Stimulated activated memory B cell treated with anti-CD40 and anti-IgM and Interleukin-4, amounts not matched to agents 10 μg/mL and 1 μg/mL and 100 μg/mL, for 72 hours (primary cell): ENCODE results near the gene MOGAT1.
"Not testable (repeated sequence)": the region's sequence is repeated elsewhere in the genome, so short reads cannot be mapped to it uniquely, and the experiment has no call there.

Experiments
- ATAC-seq: fragments of 150-1000 bp; cut with Tn5 transposase; 2 replicates; pipeline ENCODE4 v1.10.0; 2021
- H3K27ac Mint-ChIP-seq: one replicate; pipeline ENCODE4 v1.8.0; 2022; ENCODE audit warnings: mild to moderate bottlenecking, mixed read lengths
- H3K27me3 Mint-ChIP-seq: one replicate; pipeline ENCODE4 v1.8.0; 2022; ENCODE audit warnings: mixed read lengths
- H3K36me3 Mint-ChIP-seq: one replicate; pipeline ENCODE4 v1.8.0; 2022; ENCODE audit warnings: mixed read lengths
- H3K4me1 Mint-ChIP-seq: one replicate; pipeline ENCODE4 v1.8.0; 2022; ENCODE audit warnings: mixed read lengths
- H3K4me3 Mint-ChIP-seq: one replicate; pipeline ENCODE4 v1.8.0; 2022; ENCODE audit warnings: mild to moderate bottlenecking, moderate library complexity, mixed read lengths
- H3K9me3 Mint-ChIP-seq: one replicate; pipeline ENCODE4 v1.8.0; 2022; ENCODE audit warnings: mixed read lengths

Gene MOGAT1

DNA sequence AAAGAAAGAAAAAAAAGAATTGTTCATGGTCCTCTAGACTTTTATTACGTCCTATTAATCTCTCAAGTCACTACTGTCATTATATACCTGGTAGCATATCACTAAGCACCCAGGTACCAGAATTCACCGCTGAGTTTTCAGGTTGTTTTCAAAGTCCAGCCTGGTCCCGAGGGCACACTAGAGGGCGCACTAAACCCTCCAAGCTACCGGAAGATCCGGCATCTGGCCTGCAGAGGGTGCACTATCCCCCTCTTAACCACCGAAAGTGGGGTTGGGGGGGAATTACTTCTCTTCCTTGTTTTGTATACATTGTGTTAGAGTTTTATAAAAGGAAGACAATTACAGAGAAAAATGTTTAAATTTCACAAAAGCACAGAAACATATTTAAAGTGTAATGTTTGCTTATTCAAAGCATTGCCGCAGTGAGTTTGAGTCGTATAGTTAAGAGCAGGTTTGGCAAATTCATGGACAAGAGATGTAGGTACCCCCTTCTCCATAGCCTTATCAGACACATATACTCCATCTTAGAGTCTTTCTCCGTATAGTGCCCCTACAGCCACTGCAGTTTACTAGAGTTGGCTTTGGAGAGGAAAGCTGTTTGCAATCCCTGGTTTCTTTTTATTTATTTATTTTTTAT is 19.2 kb downstream of the MOGAT1 start:
- no peaks in the 10 kb centered on the region for H3K4me1 Mint-ChIP-seq
- no peak overlapping the region for H3K4me3 Mint-ChIP-seq
- H3K27ac Mint-ChIP-seq, result no peak overlapping the region
- H3K27me3 Mint-ChIP-seq, result no peaks in the 10 kb centered on the region
- peak; percentile 87 for ATAC-seq
- H3K36me3 Mint-ChIP-seq, result no peaks in the 10 kb centered on the region
- H3K9me3 Mint-ChIP-seq, result peaks cover 3% of the 10 kb centered on the region

DNA sequence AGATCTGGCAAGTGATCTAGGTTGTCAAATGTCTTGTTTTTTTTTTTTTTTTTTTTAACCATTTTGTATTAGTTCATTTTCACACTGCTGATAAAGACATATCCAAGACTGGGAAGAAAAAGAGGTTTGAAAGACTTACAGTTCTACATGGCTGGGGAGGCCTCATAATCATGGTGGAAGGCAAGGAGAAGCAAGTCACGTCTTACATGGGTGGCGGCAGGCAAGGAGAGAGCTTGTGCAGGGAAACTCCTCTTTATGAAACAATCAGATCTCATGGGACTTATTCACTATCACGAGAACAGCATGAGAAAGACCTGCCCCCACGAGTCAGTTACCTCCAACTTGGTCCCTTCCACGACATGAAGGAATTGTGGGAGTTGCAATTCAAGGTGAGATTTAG is 22.0 kb downstream of the MOGAT1 start:
- H3K9me3 Mint-ChIP-seq, H3K27ac Mint-ChIP-seq, H3K36me3 Mint-ChIP-seq, H3K27me3 Mint-ChIP-seq, H3K4me3 Mint-ChIP-seq, H3K4me1 Mint-ChIP-seq, ATAC-seq: not testable (repeated sequence)

DNA sequence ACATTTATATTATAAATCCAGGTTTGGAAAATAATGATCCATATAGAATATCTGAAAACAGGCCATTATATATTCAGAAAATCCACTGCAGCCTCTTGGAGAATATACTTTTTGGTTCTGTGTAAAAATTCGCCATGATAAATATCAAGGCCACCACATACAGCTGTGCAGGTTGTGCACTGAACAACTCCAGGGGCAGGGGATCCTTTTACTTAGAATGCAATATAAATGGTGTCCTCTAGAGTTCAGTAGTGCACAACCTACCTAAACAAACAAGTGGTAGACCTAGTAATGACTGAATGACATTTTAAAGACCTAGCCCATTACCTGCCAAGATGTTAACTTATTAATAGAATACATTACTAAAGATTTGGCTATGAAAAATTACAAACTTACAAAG is 22.4 kb downstream of the MOGAT1 start:
- no peak overlapping the region for H3K4me3 Mint-ChIP-seq
- no peak for ATAC-seq
- H3K36me3 Mint-ChIP-seq, result no peaks in the 10 kb centered on the region
- H3K4me1 Mint-ChIP-seq, result no peaks in the 10 kb centered on the region
- peaks cover 3% of the 10 kb centered on the region for H3K9me3 Mint-ChIP-seq
- H3K27me3 Mint-ChIP-seq, result peaks cover 8% of the 10 kb centered on the region
- H3K27ac Mint-ChIP-seq, result no peak overlapping the region

DNA sequence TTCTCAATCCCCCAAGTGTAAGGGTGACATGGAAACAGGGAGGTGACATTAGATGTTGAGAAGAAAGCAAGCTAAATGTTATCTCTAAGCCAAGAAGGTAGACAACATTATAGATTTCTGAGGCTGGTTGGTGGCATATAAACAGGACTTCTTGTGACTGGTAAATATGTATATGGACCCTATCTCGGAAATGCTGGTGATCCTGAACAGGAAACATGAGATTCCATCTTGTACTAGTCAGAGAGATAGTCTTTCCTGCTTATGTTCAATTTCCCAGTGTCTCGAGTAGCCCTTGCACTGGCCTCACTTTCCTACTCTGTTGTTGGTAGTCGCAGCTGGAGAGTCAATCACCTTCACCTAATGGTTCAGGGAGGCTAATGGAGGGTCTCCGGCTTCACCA is 26.8 kb downstream of the MOGAT1 start:
- Mint-ChIP-seq H3K27me3 (peaks cover 44% of the 10 kb centered on the region), H3K4me3 (no peak overlapping the region), H3K36me3 (no peaks in the 10 kb centered on the region), H3K4me1 (peaks cover 10% of the 10 kb centered on the region), H3K27ac (no peak overlapping the region), H3K9me3 (peaks cover 2% of the 10 kb centered on the region)
- no peak for ATAC-seq

- no peak for ATAC-seq
- Mint-ChIP-seq H3K36me3 (no peaks in the 10 kb centered on the region), H3K9me3 (no peaks in the 10 kb centered on the region), H3K27ac (no peak overlapping the region), H3K27me3 (peaks cover 55% of the 10 kb centered on the region), H3K4me3 (no peak overlapping the region), H3K4me1 (peaks cover 10% of the 10 kb centered on the region)
These were observed 29.8 kb downstream of the MOGAT1 start for GRCh38 chr2:222701233-222701632.

DNA sequence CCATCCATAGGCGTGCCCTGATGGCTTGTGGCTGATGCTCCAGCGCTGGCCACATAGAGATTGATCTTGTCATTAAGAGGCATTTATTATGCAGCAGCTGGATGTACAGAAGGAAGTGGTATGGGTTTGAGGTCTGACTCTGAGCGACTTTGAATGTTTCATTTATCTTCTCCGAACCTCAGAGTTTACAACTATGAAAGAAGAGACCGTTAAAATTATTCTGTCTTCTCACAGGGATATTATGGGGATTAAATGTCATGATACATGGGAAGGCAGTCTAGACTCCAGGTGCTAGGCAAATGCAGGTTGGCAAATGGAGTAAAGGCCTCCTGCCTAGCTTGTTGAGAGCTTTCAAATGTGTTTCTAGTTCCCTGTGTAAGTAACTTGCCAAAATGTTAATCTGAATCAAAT is 30.3 kb downstream of the MOGAT1 start:
- ATAC-seq, result no peak
- H3K9me3 Mint-ChIP-seq, result no peaks in the 10 kb centered on the region
- H3K27ac Mint-ChIP-seq, result no peak overlapping the region
- H3K4me1 Mint-ChIP-seq, result peaks cover 10% of the 10 kb centered on the region
- H3K4me3 Mint-ChIP-seq, result no peak overlapping the region
- no peaks in the 10 kb centered on the region for H3K36me3 Mint-ChIP-seq
- H3K27me3 Mint-ChIP-seq, result peaks cover 57% of the 10 kb centered on the region

DNA sequence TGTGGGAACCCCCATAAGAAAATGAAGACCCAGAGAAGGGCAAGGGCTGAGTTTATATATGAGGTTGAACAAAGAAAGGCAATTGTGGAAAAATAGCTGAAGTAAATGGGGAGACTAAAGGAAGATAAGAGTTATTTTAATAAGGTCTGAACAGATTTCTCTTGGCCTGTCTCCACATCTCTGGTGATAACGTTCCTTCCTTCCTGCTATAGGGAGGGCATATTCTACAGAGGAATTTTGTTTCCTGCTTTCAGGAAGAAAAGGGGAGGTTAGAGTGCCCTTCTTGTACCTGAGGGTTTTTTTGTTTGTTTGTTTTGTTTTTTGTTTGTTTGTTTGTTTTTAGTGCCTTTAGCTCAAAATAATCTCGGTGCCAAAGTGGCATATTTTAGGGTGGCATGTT is 31.6 kb downstream of the MOGAT1 start:
- H3K4me1 Mint-ChIP-seq, result peaks cover 21% of the 10 kb centered on the region
- no peak overlapping the region for H3K4me3 Mint-ChIP-seq
- peaks cover 70% of the 10 kb centered on the region for H3K27me3 Mint-ChIP-seq
- no peaks in the 10 kb centered on the region for H3K9me3 Mint-ChIP-seq
- ATAC-seq, result no peak
- no peaks in the 10 kb centered on the region for H3K36me3 Mint-ChIP-seq
- no peak overlapping the region for H3K27ac Mint-ChIP-seq

GRCh38 chr2:222703886-222704285 is 32.4 kb downstream of the MOGAT1 start:
- Mint-ChIP-seq H3K4me1 (peaks cover 23% of the 10 kb centered on the region), H3K9me3 (no peaks in the 10 kb centered on the region), H3K27me3 (peaks cover 65% of the 10 kb centered on the region), H3K27ac (no peak overlapping the region), H3K4me3 (no peak overlapping the region), H3K36me3 (no peaks in the 10 kb centered on the region)
- ATAC-seq, result no peak

GRCh38 chr2:222706616-222707015 is 35.2 kb downstream of the MOGAT1 start:
- H3K27me3 Mint-ChIP-seq, result peaks cover 64% of the 10 kb centered on the region
- H3K27ac Mint-ChIP-seq, result no peak overlapping the region
- no peak overlapping the region for H3K4me3 Mint-ChIP-seq
- no peaks in the 10 kb centered on the region for H3K36me3 Mint-ChIP-seq
- no peaks in the 10 kb centered on the region for H3K9me3 Mint-ChIP-seq
- H3K4me1 Mint-ChIP-seq, result peaks cover 24% of the 10 kb centered on the region
- no peak for ATAC-seq

GRCh38 chr2:222707102-222707688 is 35.7 kb downstream of the MOGAT1 start:
- H3K27ac Mint-ChIP-seq, result no peak overlapping the region
- H3K36me3 Mint-ChIP-seq, result no peaks in the 10 kb centered on the region
- ATAC-seq, result no peak
- H3K4me1 Mint-ChIP-seq, result peaks cover 22% of the 10 kb centered on the region
- no peaks in the 10 kb centered on the region for H3K9me3 Mint-ChIP-seq
- H3K27me3 Mint-ChIP-seq, result peaks cover 59% of the 10 kb centered on the region
- no peak overlapping the region for H3K4me3 Mint-ChIP-seq

- peak; percentile 59 for ATAC-seq
These were observed 36.3 kb downstream of the MOGAT1 start for GRCh38 chr2:222707689-222708273.

GRCh38 chr2:222708274-222708710 is 36.8 kb downstream of the MOGAT1 start:
- Mint-ChIP-seq H3K36me3 (no peaks in the 10 kb centered on the region), H3K27ac (no peak overlapping the region)
- no peak for ATAC-seq

More at GRCh38 chr2:222707689-222708273, 36.3 kb downstream of the MOGAT1 start:
- no peaks in the 10 kb centered on the region for H3K9me3 Mint-ChIP-seq
- peaks cover 57% of the 10 kb centered on the region for H3K27me3 Mint-ChIP-seq
- H3K36me3 Mint-ChIP-seq, result no peaks in the 10 kb centered on the region
- no peak overlapping the region for H3K27ac Mint-ChIP-seq
- no peak overlapping the region for H3K4me3 Mint-ChIP-seq
- peaks cover 22% of the 10 kb centered on the region for H3K4me1 Mint-ChIP-seq

GRCh38 chr2:222709191-222709891 is 37.9 kb downstream of the MOGAT1 start:
- peak; percentile 58 for ATAC-seq
- no peak overlapping the region for H3K4me3 Mint-ChIP-seq
- no peaks in the 10 kb centered on the region for H3K9me3 Mint-ChIP-seq
- peak overlapping the region; percentile 44 for H3K27ac Mint-ChIP-seq
- H3K4me1 Mint-ChIP-seq, result peaks cover 22% of the 10 kb centered on the region
- no peaks in the 10 kb centered on the region for H3K36me3 Mint-ChIP-seq
- H3K27me3 Mint-ChIP-seq, result peaks cover 52% of the 10 kb centered on the region

More at GRCh38 chr2:222708274-222708710, 36.8 kb downstream of the MOGAT1 start:
- Mint-ChIP-seq H3K4me1 (peaks cover 22% of the 10 kb centered on the region), H3K27me3 (peaks cover 52% of the 10 kb centered on the region), H3K9me3 (no peaks in the 10 kb centered on the region), H3K4me3 (no peak overlapping the region)

- Mint-ChIP-seq H3K9me3 (no peaks in the 10 kb centered on the region), H3K27me3 (peaks cover 60% of the 10 kb centered on the region), H3K27ac (no peak overlapping the region), H3K36me3 (no peaks in the 10 kb centered on the region), H3K4me3 (no peak overlapping the region), H3K4me1 (peaks cover 26% of the 10 kb centered on the region)
- ATAC-seq, result no peak
These were observed 39.3 kb downstream of the MOGAT1 start for GRCh38 chr2:222710736-222711135.

- Mint-ChIP-seq H3K9me3 (no peaks in the 10 kb centered on the region), H3K36me3 (no peaks in the 10 kb centered on the region), H3K4me3 (no peak overlapping the region), H3K27me3 (peaks cover 63% of the 10 kb centered on the region), H3K4me1 (peaks cover 30% of the 10 kb centered on the region), H3K27ac (no peak overlapping the region)
- ATAC-seq, result no peak
These were observed 40.0 kb downstream of the MOGAT1 start for GRCh38 chr2:222711315-222711940.
